GM12873 (cell line): ENCODE results near the gene PIP5K1B.

Experiments used
- TF ChIP-seq, protein P1 (sequence below): IDR thresholded peaks from 2 replicates; pipeline ENCODE4 v1.5.1; 2012; ENCODE audit warnings: low read depth, mild to moderate bottlenecking, moderate library complexity, low read length, control low read depth; ENCODE audit not compliant: insufficient read depth; ENCODE audit errors: missing control alignments

PIP5K1B gene

DNA sequence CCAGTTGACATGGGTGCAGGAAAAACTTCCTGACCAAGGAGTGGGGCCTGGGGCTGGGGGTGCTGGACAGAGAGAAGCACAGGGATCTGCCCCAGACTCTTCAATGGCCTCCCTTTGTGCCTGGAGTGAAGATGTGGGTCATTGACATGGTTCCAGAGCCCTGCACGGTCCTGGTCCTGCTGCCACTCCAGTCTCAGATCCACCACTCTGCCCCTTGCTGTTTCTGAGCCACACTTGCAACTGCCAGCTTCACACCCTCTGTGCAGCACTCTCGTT is 10.1 kb downstream of the PIP5K1B start:
- TF ChIP-seq, protein P1, sequence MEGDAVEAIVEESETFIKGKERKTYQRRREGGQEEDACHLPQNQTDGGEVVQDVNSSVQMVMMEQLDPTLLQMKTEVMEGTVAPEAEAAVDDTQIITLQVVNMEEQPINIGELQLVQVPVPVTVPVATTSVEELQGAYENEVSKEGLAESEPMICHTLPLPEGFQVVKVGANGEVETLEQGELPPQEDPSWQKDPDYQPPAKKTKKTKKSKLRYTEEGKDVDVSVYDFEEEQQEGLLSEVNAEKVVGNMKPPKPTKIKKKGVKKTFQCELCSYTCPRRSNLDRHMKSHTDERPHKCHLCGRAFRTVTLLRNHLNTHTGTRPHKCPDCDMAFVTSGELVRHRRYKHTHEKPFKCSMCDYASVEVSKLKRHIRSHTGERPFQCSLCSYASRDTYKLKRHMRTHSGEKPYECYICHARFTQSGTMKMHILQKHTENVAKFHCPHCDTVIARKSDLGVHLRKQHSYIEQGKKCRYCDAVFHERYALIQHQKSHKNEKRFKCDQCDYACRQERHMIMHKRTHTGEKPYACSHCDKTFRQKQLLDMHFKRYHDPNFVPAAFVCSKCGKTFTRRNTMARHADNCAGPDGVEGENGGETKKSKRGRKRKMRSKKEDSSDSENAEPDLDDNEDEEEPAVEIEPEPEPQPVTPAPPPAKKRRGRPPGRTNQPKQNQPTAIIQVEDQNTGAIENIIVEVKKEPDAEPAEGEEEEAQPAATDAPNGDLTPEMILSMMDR, result no peak

DNA sequence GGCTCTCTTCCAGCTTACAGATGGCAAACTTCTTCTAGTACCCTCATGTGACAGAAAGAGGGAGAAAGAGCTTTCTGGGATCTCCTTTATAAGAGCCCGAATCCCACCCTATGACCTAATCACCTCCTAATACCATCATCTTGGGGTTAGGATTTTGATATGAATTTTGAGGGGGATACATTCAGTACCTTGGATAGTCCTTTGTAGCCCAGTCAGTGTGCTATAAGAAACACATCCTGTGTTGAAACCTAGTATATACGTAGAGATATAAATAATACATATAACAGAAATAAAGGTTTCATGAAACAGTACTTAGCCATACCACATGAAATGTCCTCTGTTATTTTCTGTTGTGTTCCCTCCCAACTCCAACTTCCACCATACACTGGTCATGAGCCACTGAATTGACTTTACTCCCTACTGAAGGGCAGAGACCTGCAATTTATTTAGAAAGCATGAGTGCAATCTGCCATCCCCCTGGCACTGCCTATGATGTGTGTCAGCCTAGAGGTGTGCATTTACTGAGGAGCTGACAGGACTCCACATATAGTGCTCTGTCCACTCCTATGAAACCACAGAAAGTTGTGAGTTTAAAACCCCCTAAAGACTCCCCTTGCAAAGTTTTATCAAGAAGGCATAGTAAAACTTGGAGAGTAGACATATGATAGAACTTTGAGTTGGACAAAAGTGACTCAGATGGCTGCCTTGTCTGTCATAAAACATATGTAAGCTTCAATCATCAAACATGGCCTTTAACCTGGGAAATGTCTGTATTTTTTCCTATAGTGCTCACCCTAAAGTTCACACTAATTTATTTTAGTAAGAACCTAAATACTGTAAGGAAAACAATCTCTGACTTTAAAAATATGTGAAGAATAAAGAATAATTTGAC is 12.8 kb downstream of the PIP5K1B start:
- TF ChIP-seq, protein P1, result no peak

DNA sequence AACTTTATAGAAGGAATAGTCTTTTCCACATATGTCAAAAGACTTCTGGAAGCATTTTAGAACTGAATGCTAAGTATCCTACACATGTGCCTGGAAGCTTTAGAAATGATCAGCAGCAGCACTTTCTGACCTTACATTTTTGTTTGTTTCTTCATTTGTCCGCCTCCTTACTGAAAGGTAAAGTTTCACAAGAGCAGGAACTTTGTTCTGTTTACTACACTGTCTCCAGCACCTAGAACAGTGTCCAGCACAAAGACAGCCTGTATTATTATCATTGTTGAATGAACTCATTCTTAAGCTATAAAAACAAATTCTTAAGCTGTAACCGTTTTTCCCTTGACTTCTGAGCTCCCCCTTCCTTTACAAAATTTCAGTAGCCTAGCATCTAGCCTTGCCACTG is 14.8 kb downstream of the PIP5K1B start:
- TF ChIP-seq, protein P1, result no peak

DNA sequence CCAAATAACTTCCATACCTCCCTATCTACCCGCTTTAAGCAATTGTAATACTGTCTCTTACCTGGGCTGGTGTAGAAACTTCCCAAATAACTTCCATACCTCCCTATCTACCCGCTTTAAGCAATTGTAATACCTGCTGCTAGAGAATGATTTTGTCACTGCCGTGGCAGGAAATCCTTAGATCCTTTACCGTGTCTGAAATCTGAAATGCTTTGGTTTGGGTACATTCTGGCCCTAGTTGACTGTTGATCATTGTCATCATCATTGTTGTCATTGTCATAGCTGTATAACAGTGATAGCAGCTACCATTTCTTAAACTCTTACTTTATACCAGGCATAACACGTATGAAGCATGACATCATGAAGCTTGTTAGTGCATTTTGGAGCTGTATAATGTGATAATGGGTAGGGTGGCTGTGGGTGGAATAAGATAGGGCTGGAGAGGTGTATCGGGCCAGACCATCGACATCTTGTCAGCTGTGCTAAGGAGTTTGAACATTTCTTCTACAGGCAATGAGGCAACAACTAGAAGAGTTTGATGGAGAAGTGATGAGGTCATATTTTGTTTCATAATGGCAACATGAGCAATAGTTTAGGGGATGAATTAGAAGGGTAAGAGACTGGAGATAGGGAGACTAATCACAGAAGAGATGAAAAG is 15.7 kb downstream of the PIP5K1B start:
- TF ChIP-seq, protein P1, result no peak

DNA sequence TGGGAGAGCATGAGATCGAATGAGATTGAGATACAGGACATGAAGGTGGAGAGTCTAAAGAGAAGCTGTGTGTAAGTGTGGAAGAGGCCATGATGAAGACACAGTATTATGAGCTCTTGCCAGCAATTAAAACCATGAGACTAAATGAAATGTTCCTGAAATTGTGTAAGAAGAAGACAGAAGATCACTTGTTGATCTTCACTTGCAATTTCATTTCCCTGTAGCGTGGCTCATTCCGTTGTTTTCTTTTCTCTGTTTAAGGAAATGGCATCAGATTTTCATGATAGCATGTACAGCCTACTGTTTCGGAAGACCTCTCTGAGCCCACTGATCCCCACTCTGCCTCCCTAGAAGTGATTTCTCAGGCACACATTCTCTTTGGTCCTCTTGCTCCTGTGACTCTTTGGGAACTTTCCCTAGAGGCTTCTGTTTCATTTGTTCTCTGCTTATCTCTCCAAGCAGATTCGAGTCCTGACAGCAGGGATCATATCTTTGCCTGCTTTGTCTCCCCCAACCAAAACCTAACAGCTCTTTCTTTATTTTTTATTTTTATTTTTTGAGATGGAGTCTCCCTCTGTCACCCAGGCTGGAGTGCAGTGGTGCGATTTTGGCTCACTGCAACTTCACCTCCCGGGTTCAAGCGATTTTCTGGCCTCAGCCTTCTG is 16.8 kb downstream of the PIP5K1B start:
- TF ChIP-seq, protein P1, result no peak

DNA sequence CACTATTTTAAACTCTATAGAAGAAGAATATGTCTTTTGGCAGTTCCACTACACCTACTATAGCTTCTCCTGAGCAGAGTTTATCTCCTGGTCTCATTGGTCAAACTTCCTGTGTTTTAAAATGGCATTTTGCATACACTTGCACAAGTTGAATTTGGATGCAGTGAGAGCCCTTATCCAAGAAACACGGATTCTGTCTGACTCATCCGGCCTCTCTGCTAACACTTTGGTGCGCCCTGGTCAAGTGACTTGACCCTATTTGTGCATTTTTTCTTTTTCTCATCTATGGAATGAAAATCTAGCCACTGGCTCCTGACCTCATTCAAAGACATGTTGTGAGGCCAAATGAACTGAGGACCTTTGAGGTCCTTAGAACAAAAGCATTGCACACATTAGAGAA is 20.0 kb downstream of the PIP5K1B start:
- TF ChIP-seq, protein P1, result no peak

DNA sequence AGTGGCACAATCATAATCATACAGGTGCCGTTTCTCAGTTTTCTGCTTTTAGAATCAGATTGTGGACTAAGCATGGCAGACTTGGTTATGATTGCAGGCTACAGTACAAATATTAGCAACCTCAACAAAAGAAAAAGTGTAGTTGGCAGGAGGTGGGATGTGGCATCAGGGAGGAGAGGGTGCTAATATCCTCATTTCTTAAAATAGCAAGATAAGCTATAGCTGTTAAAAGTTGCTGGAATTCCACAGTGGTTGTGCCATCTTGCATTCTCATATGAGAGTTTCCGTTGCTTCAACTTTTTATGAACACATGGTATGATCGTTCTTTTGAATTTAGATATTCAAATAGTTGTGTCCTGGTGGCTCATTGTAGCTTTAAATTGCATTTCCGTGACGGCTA is 21.4 kb downstream of the PIP5K1B start:
- TF ChIP-seq, protein P1, result no peak
